GM18505 (cell line): ENCODE data around the gene PRAMEF26.
"Not testable (repeated sequence)": the region's sequence is repeated elsewhere in the genome, so short reads cannot be mapped to it uniquely, and the experiment has no call there.

ENCODE experiments used
- ATAC-seq: cut with Tn5 transposase; IDR thresholded peaks from one replicate; pipeline ENCODE4 v1.9.1; 2021; ENCODE audit not compliant: unreplicated experiment

PRAMEF26 gene

DNA sequence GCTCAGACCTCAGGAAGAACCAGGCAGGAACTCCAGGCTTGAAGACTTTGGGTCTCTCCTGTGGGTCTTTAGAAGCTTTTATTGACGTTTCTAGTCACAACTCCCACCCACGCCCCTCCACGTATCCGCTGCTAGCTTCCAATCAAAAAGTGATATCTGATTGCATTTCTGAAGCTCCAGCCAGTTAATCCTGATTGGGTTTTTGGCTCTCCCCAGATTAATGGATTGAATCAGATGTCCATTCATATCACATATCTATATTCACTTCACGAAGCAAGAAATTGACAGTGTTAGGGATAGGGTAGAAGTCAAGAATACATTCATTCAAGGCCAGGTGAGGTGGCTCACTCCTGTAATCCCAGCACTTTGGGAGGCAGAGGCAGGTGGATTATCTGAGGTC lies at the start of gene PRAMEF26:
Gene PRAMEF26 (minus strand): TSS at position 101 of the 400 bp plus-strand sequence. CDS start 2,914 bp downstream, outside the sequence.
- not testable (repeated sequence) for ATAC-seq

DNA sequence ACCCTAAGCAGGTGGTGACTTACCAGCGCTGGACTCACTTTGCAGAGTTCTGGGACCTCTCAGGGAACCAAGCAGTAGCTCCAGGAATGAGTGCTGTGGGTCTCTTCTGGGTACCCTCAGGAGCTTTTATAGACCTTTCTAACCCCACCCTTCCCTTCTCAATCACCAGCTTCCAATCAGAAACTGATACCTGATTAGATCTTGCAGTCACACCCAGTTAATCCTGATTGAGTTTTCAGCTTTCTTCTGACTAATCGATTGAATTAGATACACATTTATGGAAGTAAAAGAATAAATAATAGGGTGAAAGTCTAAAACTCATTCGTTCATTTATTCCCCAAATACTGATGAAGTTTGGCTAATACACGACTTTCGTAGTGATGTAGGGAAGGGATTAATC lies 45.5 kb upstream of the PRAMEF26 start, which contains the start of gene PRAMEF13:
Gene PRAMEF13 (minus strand): TSS at position 101 of the 400 bp plus-strand sequence. CDS start 1,820 bp downstream, outside the sequence.
- ATAC-seq, result not testable (repeated sequence)

DNA sequence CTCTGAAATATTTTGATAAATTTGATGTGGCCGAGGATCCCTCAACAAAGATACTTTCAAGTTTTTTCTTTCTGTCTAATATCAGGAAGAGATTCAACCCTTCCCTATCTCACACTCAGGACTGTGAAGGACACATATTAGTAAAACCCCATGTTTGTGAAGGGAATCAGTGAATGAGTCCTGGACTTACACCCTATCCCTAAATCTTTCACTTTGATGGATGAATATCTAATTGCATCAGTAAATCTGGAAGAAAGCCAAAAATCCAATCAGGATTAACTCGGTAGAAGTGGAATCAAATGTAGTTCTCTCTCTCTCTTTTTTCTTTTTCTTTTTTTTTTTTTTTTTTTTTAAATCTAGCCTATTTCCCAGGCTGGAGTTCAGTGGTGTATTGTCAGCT lies 15.7 kb upstream of the PRAMEF26 start, which contains the start of gene PRAMEF9:
Gene PRAMEF9 (plus strand): TSS at position 301 of the 400 bp plus-strand sequence. CDS start 3,433 bp downstream, outside the sequence.
- ATAC-seq, result not testable (repeated sequence)

DNA sequence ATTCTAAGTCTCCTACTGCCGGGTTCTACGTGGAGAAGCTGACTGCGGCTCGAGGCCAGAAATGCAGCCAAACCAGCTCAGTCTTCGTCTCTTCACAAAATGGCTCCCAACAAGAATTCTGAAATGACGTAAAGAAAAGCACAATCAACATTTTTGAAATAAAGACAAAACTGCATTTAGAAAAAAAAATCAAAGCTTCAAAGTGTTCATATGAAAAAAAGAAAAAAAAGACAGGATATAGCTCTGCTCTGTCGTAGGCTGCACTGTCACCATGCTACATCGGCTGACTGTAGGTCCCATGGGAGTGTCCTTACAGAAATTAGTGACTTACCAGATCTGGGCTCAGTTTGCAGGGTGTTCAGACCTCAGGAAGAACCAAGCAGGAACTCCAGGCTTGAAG lies 9.7 kb upstream of the PRAMEF26 start, which contains the start of gene HNRNPCL4:
Gene HNRNPCL4 (minus strand): TSS at position 101 of the 400 bp plus-strand sequence. CDS start 164 bp downstream, outside the sequence.
- not testable (repeated sequence) for ATAC-seq

DNA sequence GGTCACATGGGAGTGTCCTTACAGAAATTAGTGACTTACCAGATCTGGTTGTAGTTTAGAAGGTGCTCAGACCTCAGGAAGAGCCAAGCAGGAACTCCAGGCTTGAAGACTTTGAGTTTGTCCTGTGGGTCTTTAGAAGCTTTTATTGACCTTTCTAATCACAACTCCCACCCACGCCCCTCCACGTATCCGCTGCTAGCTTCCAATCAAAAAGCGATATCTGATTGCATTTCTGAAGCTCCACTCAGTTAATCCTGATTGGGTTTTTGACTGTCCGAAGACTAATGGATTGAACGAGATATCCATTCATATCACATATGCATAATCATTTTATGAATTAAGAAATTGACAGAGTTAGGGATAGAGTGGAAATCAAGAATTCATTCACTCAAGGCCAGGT lies 39.1 kb downstream of the PRAMEF26 start, which contains the start of gene HNRNPCL2:
Gene HNRNPCL2 (minus strand): TSS at position 101 of the 400 bp plus-strand sequence. CDS start 454 bp downstream, outside the sequence.
- ATAC-seq, result not testable (repeated sequence)
